Stimulated activated CD8-positive, alpha-beta memory T cell treated with anti-CD3 and anti-CD28 coated beads, Interleukin-12 subunit alpha, Interleukin-12 subunit beta, amount 100 ng/mL, for 24 hours (primary cell): ENCODE data around the gene SDK2.

Experiments
- DNase-seq: peaks from one replicate; pipeline ENCODE4 v3.0.0-alpha.2; 2020; ENCODE audit errors: extremely low read depth

Gene SDK2

DNA sequence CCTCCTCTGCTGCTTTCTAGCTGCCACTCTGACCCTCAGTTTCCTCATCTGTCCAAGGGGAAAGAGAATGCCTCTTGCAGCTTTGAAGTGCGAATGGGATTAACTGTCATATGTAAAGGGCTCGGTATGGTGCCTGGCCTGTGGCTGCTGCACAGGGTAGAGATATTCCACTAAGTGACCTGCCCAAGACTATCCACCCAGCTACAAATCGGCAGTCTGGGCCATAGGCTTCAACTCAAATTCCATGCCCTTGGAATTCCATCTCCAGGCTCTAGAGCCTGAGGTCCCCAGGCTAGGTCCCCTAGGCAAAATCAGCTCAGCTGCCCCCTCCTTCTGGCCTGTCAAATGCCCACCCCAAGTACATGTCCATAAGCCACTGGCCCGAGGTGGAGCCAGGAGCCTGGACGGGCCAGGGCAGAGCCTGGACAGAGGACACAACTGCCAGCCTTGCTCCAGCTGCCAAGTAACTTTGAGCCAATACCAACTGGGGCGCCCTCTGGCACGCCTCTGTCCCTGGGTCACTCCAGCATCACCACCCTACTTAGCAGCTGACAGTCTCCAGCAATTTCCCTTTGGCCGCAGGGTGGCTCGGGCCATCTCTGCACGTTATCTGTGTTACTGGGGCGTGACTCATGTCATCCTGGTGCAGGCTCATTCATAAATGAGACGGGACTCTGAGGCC lies 57.2 kb downstream of the SDK2 start:
- no peak for DNase-seq

DNA sequence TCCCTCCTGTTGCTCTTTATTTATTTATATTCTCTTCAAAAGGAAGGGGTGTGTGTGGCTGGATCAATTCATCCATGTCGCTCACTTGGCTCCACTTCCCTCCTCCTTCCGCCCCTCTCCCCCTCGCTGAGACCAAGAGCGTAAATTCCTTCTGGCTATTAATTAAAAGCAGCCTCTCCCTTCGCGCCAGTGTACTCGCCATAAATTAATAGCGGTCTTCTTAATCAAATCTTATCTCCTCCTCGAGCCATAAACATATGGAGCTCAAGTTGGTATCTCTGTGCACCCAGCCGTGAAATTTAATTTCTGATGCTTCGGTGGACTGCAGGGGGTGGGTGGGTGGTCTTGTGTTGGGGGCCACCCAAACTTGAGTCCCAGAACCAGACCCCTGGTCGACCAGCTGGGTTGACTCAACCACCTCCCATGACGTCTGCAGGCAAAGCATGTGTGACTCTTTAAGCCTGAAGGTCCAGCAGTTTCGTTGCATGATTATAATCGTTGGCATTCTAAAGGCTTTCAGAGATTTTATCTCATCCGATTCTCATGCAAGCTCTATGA lies 57.9 kb downstream of the SDK2 start:
- DNase-seq = no peak

DNA sequence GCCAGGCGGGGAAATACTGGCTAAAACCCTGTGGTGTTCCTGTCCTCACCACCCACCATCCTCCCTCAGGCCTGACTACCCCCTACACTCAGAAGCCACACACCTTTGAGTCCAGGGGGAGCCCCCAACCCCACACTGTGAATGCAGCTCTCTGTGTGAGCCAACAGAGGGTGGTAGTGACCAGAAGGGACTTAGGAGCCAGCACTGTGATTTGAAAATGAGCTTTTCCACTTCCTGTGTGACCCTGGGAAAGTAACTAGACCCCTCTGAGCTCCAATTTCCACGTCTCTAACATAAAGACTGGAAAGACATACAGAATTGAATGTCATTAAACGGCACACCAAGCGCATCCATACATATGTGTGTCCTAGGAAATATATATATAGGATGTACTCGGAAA lies 58.7 kb downstream of the SDK2 start:
- no peak for DNase-seq

DNA sequence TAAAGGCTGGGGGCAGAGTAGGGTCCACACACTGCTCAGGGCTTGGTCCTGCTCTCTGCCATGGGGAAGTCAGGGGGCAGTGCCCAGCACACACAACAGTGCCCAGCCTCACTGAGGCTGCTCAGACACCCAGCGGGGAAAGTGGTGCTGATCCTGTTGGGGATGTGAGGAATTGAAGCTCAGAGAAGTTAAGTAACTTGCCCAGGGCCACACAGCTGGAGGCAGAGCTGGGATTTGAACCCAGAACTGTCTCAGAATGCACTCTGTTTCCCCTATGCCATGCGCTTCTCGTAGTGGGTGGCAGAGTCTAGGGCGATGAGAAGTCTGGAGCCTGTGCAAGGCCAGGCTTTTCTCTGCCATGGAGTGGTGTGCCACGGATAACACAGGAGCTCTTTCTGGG lies 59.3 kb downstream of the SDK2 start:
- DNase-seq = no peak

DNA sequence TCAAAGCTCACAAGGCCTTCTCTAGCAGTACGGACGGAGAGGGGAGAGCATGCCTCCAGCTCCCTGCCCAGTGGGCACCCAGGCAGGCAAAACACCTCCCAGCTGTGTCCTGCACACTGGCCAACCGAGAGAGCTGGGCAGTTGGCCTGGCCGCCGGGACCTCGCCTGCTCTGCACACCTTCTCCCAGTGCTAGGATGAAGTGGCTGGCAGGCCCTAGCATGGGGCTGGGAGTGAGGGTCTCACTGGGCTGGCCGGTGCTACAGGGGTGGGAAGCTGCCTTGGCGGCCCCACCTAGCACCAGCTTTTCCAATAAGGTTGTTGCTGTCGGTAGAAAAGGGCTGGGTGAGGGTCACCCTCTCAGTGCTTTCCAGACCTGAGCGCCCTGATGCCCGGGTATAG lies 60.2 kb downstream of the SDK2 start:
- DNase-seq = no peak

DNA sequence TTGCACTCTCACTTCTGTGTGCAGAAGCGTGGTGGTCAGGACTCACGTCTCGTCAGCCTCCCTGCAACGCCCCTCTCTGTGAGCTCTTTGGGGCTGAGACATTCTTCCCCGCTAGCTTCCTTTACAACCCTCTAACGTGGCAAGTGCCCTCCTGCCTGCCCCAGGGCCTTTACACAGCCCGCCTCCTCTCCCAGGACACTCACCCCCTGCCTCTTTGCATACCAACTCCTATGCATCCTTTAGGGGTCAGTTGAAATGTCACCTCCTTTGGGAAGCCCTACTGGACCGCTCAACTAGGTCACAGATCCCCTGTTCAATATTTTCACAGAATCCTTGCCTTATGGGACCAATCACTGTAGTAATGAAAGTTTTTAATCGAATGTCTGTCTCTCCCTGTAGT lies 61.4 kb downstream of the SDK2 start:
- DNase-seq = no peak

DNA sequence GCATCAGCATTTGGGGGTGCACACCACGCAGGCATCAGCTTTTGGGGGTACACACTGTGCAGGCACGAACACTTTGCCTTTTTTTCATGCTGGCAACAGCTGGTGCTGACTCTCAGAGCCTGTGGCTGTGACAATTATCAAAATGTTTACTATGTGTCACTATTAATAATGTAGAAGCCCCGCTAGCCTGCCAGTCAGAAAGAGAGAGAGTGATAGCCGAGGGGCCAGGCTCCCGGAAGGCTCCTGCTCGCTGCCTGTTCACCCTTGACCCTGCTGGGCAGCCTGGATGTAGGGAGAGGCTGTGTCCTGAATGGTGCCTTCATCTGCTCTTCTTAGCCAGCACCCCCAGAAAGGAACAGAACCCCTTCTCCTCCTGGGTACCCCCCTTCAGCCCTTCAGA lies 61.9 kb downstream of the SDK2 start:
- no peak for DNase-seq

DNA sequence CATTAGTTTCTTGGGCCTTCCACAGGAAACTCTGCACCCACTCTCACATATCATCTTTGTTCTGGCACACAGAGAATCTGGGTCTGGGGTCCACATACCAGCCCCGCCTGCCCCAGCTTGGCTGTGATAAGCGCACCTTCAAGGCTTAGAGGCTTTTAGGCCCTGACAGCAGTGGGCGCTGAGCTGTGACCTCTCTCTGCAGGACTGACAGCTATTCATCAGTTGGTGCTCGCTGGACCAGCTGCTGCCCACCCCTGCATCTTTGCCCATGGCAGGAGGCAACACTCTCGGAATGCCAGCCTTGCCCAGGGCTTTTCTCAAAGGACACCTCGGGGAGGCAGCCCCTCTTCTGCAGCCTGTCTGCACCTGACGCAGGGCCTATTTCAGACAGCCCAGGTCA lies 62.9 kb downstream of the SDK2 start:
- DNase-seq = no peak

DNA sequence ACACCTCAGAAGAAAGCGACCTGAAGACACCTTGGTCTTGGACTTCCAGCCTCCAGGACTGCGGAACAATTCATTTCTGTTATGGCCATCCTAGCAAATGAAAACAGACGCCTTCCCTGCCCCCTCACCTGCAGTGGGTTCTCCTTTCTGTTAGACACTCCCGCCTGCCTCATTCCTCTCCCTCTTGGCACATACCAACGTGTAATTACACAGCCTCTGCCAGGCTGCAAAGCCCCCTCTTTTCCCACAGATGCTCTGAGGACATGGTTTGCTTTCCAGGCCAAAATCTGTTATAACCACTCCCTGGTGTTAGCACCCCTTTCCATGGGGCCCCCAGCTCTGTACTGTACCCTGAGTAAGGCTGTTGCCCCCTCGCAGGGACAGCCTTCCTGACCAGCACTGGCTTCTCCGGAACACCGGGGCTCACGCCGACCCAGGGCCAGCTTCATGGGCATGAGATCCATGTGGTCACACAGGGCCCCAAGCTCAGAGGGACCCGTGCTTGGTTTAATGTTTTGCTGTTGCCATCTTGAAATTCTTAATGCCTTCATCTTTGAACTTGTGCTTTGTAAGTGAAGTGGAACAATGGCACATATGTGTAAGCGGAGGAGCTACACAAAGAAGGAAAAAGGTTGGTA lies 64.1 kb downstream of the SDK2 start:
- no peak for DNase-seq

DNA sequence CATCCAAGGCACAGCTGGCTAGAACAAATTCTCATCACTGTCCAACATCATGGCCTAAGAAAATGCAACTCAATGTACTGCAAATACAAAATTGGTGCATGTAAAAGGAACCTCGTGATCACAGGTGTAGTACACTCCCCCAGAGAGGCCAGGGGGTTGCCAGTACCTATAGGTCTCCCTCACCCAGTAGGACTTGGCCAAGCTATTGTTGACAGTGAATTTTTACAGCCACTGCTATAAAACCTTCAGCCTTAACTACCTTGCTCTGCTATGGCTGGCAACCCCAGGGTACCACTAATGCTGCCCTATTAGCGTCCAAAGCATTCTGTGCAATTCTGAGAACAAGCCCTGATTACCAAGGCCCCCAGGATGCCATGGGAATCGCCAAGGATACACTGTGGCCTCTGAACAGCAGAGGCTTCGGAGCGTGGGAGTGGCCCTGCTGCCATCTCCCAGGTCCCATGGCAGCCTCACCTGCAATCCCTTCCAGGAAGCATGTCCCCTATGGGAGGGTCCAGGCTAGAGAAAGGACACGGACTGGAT lies 67.6 kb downstream of the SDK2 start:
- no peak for DNase-seq

DNA sequence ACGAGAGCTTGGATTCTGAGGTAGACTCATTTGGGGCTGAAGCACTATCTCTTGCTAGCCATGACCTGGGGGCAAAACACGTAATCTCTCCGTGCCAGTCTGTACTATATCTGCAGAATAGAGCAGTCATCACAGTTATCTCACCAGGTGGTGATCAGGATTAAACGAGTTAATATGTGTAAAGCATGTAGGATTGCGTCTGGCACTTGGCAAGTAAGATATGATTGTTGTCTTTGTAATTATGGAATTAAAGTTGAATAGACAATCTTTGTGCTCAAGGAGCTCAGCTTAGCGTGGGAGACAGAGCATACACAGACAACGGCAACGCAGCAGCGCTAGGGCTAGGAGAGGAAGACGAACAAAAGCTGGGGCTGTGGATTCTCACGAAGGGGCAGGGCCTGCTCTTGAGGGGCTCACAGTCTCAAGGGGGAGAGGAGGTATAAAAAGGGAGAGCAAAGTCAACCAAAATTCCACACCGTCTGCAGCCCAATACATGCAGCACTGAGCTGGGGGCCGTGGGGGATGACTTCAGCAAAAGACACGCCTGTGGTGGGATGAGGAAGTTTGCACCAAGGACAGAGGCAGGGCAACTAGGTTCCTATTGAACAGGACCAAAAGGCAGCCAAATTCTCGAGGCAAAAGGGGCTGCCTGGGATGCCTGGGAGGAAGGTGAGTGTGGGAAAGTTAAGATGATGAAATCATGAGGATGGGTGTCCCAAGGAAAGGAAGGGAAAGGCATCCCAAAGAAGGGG lies 68.6 kb downstream of the SDK2 start:
- DNase-seq = no peak

DNA sequence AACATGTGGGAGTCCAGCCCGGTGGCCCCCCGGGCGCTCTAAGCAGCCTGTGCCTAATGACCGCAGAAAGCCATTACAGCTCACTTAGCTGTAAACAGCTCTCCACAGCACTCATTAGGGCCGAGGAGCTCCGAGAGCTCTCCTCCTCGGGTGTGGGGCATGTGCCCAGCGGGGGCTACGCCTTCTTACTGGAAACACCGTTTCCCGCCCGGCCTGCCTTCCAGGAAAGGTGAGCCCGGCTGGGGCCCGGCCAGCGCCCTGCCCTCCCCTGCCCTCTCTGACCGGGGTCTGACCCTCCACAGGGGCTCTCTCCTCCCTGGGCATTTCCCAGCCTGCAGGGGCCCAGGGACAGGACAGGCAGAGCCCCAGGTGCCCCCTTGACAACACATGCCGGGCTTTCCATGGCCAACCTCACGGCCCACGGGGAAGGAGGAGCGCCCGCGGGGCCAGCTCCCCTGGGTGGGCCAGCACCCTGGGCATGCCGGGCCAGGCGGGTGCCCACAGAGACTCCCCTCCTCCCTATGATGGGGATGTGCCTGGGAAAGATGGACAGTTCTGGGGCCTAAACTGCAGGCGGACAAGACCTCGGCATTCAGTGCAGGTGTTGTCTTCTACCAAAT lies 72.6 kb downstream of the SDK2 start:
- DNase-seq = no peak

DNA sequence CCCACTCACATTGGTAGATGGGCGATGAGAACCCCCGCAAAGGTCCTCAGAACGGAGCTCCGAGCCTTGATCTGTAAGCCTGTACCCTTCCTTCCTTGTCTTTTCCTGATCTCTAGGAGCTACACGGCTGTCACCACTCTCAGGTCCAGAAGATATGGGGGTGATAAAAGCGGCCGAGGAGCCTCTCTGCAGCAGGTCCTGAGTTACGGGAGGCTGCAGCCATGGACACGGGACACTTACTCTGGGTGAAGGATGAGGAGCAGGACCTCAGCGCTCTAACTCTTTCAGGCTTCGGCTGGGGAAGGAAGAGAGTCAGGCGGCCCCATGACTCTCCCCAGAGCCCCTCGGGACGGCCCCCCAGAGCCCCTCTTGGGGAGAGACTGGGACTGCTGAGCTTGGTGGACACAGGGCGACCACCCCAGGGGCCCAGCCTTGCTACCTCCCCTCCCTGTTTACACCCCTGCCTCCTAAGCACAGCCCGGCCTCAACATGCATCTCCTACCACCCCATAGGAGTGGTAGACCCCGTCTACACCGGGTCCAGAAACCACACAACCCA lies 74.4 kb downstream of the SDK2 start:
- DNase-seq = no peak

DNA sequence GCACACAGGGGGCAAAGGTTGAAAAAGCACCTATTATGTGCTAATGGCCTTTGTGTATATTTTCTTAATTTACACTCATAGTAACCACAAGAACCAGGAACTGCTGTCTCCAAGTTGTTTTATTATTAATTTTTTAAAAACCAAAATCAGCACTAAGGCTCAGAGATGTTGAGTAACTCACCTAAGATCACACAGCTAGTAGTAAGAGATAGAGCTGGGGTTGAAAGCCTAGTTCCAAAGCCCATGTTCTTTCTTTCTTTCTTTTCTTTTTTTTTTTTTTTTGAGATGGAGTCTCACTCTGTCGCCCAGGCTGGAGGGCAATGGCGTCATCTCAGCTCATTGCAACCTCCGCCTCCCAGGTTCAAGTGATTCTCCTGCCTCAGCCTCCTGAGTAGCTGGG lies 75.3 kb downstream of the SDK2 start:
- no peak for DNase-seq

DNA sequence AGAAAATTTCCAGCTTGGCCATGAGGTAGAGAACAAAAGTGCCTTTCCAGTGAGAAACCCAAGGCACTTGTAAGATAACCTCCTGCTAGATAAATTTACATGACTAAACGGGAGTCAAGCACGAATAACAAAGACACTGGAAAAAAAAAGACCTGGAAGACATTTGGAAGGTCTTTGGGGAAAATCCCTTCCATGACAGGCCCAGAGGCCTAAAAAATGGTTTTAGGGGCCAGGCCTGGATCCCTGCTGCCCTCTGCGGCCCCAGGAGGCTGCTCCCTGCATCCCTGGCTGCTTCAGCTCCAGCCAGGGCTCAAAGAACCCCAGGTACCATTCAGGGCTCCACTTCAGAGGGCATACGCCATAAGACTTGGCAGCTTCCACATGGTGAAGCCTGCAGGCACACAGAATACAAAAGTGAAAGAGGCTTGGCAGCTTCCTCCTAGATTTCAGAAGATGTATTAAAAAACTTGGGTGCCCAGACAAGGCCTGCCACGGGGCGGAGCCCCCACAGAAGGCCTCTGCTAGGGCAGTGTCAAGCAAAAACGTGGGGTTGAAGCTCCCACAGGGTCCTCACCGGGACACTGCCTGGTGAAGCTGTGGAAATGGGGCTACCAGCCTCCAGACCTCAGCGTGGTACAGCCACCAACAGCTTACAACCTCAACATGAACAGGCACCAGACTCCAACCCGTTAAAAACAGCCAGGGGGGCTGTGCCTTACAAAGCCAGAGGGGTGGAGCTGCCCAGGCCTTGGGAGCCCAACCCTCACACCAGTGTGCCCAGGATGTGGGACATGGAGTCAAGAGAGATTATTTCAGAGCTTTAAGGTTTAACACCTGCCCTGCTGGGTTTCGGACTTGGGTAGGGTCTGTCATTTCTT lies 77.1 kb downstream of the SDK2 start:
- DNase-seq = no peak

DNA sequence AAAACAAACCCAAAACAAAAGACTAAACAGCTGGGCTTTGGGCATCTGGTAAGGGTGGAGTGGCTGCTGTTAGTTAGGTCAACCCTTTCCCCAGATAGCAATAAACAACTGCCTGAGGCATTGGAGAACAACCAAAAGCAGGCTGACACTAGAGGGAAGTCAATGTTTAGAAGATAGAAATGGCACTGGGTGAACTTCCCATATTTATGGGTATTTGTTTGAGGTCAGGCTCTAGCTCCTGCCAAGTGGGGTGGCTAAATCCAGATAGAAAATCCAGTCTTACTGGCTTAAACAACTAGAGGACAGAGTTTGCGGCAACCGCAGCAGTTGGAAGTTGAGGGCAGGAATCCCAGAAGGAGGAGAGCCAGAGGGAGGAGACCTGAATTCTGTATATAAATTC lies 79.4 kb downstream of the SDK2 start:
- DNase-seq = no peak

DNA sequence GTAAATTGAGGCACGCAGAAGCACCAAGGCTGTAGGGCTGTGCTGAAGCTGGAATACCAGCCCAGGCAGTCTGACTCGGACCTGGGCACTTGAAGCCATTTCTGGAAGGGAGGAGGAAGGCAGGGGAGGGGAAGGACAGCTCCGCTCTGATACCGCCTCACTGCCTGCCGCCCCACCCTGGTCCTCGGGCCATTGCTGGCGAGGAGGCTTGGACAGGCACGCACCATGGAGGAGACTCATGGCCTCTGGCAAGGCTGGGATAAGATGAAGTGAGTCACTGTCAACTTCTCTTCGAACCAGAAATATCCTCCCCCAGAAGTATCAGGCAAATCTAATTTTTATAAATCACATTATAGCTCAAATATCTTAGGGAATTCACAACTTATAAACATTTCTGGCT lies 81.3 kb downstream of the SDK2 start:
- DNase-seq = no peak

DNA sequence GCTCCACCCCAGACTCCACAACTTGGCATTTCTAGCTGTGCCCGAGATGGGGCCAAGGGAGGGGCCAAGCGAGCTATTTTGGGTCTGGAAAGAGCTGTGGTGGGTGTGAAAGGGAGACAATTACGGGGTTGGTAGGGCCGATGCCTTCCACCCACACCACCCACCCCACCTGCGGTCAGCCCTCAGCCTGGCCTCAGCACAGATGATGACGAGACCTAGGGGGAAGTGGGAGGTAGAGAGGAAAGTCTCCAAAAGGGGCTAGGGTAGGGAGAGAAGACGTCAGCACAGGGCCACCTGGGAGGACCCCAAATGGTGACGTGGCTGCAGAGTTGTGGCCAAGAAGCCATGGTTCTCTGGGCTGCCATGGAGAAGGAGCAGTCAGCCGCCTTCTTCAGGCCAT lies 83.1 kb downstream of the SDK2 start:
- DNase-seq = no peak

DNA sequence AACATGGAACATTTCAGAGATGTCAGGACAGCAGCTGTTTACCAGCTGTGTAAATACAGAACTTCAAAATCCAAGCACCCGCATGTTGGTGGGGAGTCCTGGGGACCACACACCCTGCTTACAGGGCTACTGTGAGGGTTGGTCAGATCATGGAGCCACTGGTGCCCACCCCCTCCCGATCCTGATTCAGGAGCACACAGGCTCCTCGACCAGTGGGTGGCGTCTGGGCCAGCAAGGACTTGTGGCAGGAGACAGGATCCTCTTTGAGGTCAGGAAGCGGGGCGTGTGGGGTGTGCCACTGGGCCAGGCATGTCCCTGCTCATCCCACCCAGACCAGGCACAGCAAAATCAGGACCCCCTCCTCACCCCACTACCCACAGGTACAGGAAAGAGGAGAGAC lies 83.6 kb downstream of the SDK2 start:
- no peak for DNase-seq

DNA sequence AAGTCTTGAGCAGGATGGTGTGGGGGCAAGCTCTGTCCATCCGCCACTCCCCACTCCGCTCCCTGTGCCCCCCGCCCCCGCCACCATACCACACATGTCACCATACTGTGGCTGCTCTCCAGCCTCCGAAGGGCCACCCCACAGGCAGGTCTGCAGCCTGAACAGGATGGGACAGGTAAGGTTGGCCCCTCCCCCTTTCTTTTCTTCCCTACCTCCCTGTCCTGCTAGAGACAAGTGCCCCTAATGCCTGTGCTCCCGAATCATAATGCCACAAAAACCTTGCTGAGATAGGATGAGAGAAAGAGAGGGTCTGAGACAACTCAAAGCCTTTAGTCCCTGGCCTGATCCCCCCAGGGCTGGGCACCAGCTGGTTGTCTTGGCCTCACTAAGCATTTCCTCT lies 84.7 kb downstream of the SDK2 start:
- no peak for DNase-seq
